HG03469 (cell line): Measurements from ENCODE around the gene SLC7A10.
"Not testable (repeated sequence)": the region's sequence is repeated elsewhere in the genome, so short reads cannot be mapped to it uniquely, and the experiment has no call there.

Experiments
- ATAC-seq: cut with Tn5 transposase; IDR thresholded peaks from one replicate; pipeline ENCODE4 v1.9.1; 2021; ENCODE audit warnings: mild to moderate bottlenecking, moderate library complexity, moderate number of reproducible peaks; ENCODE audit not compliant: unreplicated experiment

Gene SLC7A10

GRCh38 chr19:33219261-33219815, 6.3 kb downstream of the SLC7A10 start:
- ATAC-seq, result no peak

- ATAC-seq, result no peak
Observed at GRCh38 chr19:33217881-33218280, 7.8 kb downstream of the SLC7A10 start.

- no peak for ATAC-seq
Observed at GRCh38 chr19:33216198-33216830, 9.3 kb downstream of the SLC7A10 start.

GRCh38 chr19:33215438-33216197, 10.0 kb downstream of the SLC7A10 start:
- ATAC-seq, result no peak

- no peak for ATAC-seq
Observed at GRCh38 chr19:33214596-33214995, 11.1 kb downstream of the SLC7A10 start.

GRCh38 chr19:33212436-33213172, 13.0 kb downstream of the SLC7A10 start:
- ATAC-seq, result no peak

- no peak for ATAC-seq
Observed at GRCh38 chr19:33211794-33212435, 13.7 kb downstream of the SLC7A10 start.

GRCh38 chr19:33210266-33210940, 15.2 kb downstream of the SLC7A10 start:
- no peak for ATAC-seq

GRCh38 chr19:33209850-33210230, 15.8 kb downstream of the SLC7A10 start:
- not testable (repeated sequence) for ATAC-seq

- ATAC-seq, result no peak
Observed at GRCh38 chr19:33208904-33209849, 16.5 kb downstream of the SLC7A10 start.

GRCh38 chr19:33208371-33208895, 17.2 kb downstream of the SLC7A10 start:
- ATAC-seq, result no peak

- no peak for ATAC-seq
Observed at GRCh38 chr19:33207903-33208302, 17.7 kb downstream of the SLC7A10 start.

GRCh38 chr19:33207040-33207620, 18.5 kb downstream of the SLC7A10 start:
- ATAC-seq, result no peak

GRCh38 chr19:33206261-33207039, 19.2 kb downstream of the SLC7A10 start:
- ATAC-seq, result no peak

- no peak for ATAC-seq
Observed at GRCh38 chr19:33205531-33206260, 20.0 kb downstream of the SLC7A10 start.

- no peak for ATAC-seq
Observed at GRCh38 chr19:33205110-33205509, 20.5 kb downstream of the SLC7A10 start.
